ENCODE measurements around the gene SIPA1L3.
"Not testable (repeated sequence)": the region's sequence is repeated elsewhere in the genome, so short reads cannot be mapped to it uniquely, and the experiment has no call there.

Gene SIPA1L3

DNA sequence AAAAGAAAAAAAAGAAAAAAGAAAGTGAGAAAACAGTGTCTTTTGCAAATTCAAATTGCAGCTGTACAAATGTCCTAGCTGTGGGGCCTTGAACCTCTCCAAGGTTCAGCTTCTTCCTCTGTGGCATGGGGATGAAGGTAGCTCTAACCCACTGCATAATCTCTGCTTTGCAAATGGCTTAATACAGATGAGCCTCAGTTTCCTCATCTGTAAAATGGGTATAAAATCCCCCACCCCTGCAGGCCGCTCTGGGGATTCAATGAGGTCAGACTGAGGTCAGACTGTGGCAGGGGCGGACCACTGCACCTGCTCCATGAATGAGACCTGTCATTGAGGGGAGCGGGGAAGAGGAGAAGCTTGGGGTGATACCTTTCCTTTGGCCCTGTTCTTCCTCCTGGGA is 311.2 kb downstream of the SIPA1L3 start:
- Mint-ChIP-seq H3K27ac (no peak overlapping the region), H3K27me3 (ENCODE audit: low read depth) (peaks cover 29% of the 10 kb centered on the region), H3K9me3 (no peaks in the 10 kb centered on the region), H3K36me3 (ENCODE audit: low read depth) (peaks cover 3% of the 10 kb centered on the region), H3K4me1 (ENCODE audit: low read depth) (peaks cover 10% of the 10 kb centered on the region), H3K4me3 (no peak overlapping the region)
- no peak for DNase-seq (ENCODE audit: low spot score)

DNA sequence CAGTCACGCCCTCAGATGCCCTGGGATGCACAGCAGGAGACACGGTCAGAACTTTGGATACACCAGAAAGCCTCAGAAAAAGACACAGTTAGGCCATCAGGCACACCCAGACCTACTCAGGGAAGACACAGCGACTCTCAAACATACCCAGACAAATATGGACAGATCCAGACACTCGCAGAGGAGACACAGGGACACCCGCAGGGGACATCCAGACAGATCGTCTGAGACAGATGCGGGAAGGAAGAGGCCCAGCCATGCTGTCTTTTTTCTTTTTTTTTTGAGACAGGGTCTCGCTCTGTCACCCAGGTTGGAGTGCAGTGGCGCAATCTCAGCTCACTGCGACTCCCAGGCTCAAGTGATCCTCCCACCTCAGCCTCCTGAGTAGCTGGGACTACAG is 312.2 kb downstream of the SIPA1L3 start:
- Mint-ChIP-seq H3K9me3 (no peaks in the 10 kb centered on the region), H3K27me3 (ENCODE audit: low read depth) (peaks cover 30% of the 10 kb centered on the region), H3K4me1 (ENCODE audit: low read depth) (peaks cover 7% of the 10 kb centered on the region), H3K36me3 (ENCODE audit: low read depth) (no peaks in the 10 kb centered on the region), H3K27ac (no peak overlapping the region), H3K4me3 (no peak overlapping the region)
- DNase-seq (ENCODE audit: low spot score) = no peak

DNA sequence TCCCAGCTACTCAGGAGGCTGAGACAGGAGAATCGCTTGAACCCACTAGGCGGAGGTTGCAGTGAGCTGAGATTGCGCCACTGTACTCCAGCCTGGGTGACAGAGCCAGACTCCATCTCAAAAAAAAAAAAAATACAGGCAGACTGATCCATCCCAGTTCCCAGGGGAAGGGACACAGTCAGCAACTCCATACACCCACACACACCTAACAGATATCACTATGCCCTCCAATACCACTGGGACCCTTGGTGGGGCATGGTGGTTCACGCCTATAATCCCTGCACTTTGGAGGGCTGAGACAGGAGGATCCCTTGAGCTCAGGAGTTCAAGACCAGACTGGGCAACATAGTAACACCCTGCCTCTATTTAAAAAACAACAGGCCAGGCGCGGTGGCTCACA is 314.4 kb downstream of the SIPA1L3 start:
- Mint-ChIP-seq H3K27me3 (ENCODE audit: low read depth) (peaks cover 33% of the 10 kb centered on the region), H3K9me3 (no peaks in the 10 kb centered on the region), H3K27ac (no peak overlapping the region)

DNA sequence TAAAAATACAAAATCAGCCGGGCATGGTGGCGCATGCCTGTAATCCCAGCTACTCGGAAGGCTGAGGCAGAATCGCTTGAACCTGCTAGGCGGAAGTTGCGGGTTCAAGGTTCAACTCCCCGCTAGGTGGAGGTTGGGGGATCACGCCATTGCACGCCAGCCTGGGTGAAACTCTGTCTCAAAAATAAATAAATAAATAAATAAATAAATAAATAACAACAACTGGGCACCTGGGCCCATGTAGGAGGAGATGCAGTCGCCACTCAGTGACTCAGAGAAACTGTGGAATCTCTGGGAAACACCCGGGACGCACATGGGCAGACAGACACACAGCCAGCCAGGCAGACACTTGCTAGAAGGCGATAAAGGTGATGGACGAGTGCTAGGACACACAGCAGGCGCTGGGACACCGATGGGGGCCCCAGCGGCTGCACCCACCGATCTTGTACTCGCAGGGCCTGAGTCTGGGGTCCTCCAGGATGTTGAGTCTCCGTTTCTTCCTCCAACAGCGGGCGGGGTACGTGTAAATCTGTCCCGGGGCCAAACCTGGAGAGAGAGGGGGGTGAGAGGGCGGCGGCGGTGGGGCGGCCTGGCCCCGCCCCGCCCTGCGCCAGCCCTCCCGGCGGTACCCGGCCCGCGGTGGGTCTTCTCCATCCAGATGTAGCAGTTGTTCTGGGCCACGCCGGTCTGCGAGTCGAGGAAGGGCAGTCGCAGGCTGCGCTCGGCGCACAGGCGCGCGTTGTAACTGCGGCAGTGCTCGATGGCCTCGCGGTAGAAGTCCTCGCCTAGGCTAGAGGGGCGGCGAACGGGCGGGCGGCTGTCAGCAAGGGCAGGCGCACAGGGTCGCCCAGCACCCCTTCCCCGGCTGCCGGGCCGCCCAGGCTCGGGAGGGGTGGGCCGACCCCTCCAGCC is 315.2 kb downstream of the SIPA1L3 start:
- Mint-ChIP-seq H3K9me3 (no peaks in the 10 kb centered on the region), H3K27ac (no peak overlapping the region), H3K27me3 (ENCODE audit: low read depth) (peaks cover 40% of the 10 kb centered on the region), H3K4me1 (ENCODE audit: low read depth) (peaks cover 9% of the 10 kb centered on the region), H3K36me3 (ENCODE audit: low read depth) (no peaks in the 10 kb centered on the region), H3K4me3 (no peak overlapping the region)
- no peak for DNase-seq (ENCODE audit: low spot score)

More for the DNA sequence above, 314.4 kb downstream of the SIPA1L3 start:
- no peaks in the 10 kb centered on the region for H3K36me3 Mint-ChIP-seq (ENCODE audit: low read depth)
- DNase-seq (ENCODE audit: low spot score) = no peak
- H3K4me1 Mint-ChIP-seq (ENCODE audit: low read depth) = peaks cover 9% of the 10 kb centered on the region
- no peak overlapping the region for H3K4me3 Mint-ChIP-seq

DNA sequence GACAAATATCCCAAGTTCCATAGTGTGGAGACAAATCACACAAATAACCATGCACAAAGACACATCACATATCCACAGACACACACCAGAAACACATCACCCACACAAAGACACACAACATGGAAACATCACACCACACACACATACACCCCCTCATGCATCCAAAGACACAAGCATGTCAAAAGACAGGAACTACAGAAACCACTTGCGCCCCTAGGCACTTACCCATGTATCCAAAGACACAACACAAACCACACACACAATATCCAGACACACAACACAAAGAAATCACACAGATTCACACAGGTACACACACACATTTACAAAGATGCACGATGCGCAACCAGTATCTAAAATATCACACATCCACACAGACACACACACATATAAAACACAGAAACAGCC is 316.1 kb downstream of the SIPA1L3 start:
- Mint-ChIP-seq H3K27ac (no peak overlapping the region), H3K27me3 (ENCODE audit: low read depth) (peaks cover 49% of the 10 kb centered on the region), H3K9me3 (no peaks in the 10 kb centered on the region), H3K36me3 (ENCODE audit: low read depth) (no peaks in the 10 kb centered on the region), H3K4me1 (ENCODE audit: low read depth) (peaks cover 11% of the 10 kb centered on the region), H3K4me3 (peak overlapping the region; percentile 31)
- no peak for DNase-seq (ENCODE audit: low spot score)

DNA sequence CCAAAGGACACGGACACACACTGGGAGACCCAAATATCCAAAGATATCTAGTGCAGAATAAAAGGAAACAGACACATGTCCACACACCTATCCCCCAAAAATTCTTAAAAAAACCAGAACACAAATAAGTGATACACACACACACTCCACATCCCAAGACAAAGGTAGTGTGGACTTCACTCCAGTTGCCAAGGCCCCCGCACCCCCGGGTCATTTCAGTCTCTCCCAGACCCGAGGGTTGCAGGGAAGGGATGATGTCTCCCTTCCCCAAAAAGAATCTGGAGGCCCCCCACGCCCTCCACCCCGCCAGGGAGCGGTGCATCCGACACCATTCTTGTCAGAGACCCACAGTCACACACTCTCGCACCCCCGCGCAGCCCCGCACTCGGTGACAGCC is 316.6 kb downstream of the SIPA1L3 start:
- H3K4me3 Mint-ChIP-seq = peak overlapping the region; percentile 31
- peaks cover 11% of the 10 kb centered on the region for H3K4me1 Mint-ChIP-seq (ENCODE audit: low read depth)
- peaks cover 51% of the 10 kb centered on the region for H3K27me3 Mint-ChIP-seq (ENCODE audit: low read depth)
- H3K36me3 Mint-ChIP-seq (ENCODE audit: low read depth) = no peaks in the 10 kb centered on the region
- H3K27ac Mint-ChIP-seq = no peak overlapping the region
- DNase-seq (ENCODE audit: low spot score) = no peak
- H3K9me3 Mint-ChIP-seq = no peaks in the 10 kb centered on the region

DNA sequence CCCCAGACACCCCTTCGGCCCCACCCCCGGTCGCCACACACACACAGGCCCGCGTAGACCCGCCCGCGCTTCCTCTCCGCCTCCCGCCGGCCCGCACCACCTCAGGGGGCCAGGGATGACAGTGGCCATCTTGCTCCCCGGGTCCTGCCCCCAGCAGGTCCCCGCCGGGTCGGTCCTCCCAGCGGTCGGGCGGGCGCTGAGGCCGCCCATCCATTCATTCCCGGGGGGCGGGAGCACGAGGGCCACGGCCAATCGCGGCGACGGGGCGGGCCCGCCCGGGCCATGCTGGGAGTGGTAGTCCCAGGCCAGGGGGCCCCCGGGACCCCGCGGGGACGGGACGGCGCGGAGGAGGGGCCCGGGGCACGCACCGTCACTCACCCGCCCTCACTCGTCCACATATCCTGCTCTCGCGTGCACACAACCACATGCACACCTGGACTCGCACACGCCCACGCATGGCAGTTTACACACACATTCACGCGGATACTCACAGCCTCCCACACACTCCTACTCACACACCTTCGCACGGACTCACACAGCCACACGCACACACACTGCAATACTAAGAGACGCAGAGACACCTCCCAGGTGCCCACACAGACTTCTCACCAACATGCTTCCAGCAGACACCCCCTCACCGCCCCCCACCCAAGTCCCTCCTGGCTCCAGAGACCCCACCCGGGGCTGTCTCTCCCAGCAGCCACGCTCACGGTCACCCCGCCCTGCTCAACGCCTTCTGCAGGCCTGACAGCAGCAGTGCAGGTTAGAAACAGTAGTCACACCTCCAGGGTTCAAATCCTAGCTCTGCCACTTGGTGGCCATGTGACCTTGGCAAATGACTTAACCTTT is 317.2 kb downstream of the SIPA1L3 start, which contains the start of gene DPF1:
TSS of gene DPF1 (minus strand) at position 209 of the 849 bp plus-strand sequence. CDS start at position 129, 80 bp downstream.
- peaks cover 11% of the 10 kb centered on the region for H3K4me1 Mint-ChIP-seq (ENCODE audit: low read depth)
- H3K4me3 Mint-ChIP-seq = peak within 1 kb of the TSS; percentile 86
- DNase-seq (ENCODE audit: low spot score) = peak; percentile 67
- peak within 1 kb of the TSS; percentile 41 for H3K27ac Mint-ChIP-seq
- H3K36me3 Mint-ChIP-seq (ENCODE audit: low read depth) = no peaks in the 10 kb centered on the region
- H3K9me3 Mint-ChIP-seq = no peaks in the 10 kb centered on the region
- peaks cover 55% of the 10 kb centered on the region for H3K27me3 Mint-ChIP-seq (ENCODE audit: low read depth)

DNA sequence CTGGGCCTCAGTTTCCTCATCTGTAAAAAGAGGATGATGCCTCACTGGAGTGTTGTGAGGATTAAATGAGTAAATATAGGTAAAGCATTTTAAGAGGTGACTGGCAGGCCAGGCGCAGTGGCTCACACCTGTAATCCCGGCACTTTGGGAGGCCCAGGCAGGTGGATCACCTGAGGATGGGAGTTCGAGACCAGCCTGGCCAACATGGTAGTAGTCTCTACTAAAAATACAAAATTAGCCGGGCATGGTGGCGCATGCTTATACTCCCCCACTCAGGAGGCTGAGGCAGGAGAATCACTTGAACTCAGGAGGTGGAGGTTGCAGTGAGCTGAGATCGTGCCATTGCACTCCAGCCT is 317.8 kb downstream of the SIPA1L3 start:
- not testable (repeated sequence) for H3K36me3 Mint-ChIP-seq (ENCODE audit: low read depth); DNase-seq (ENCODE audit: low spot score); H3K4me3 Mint-ChIP-seq; H3K9me3 Mint-ChIP-seq; H3K27ac Mint-ChIP-seq
- H3K4me1 Mint-ChIP-seq (ENCODE audit: low read depth) = peaks cover 12% of the 10 kb centered on the region
- peaks cover 57% of the 10 kb centered on the region for H3K27me3 Mint-ChIP-seq (ENCODE audit: low read depth)

DNA sequence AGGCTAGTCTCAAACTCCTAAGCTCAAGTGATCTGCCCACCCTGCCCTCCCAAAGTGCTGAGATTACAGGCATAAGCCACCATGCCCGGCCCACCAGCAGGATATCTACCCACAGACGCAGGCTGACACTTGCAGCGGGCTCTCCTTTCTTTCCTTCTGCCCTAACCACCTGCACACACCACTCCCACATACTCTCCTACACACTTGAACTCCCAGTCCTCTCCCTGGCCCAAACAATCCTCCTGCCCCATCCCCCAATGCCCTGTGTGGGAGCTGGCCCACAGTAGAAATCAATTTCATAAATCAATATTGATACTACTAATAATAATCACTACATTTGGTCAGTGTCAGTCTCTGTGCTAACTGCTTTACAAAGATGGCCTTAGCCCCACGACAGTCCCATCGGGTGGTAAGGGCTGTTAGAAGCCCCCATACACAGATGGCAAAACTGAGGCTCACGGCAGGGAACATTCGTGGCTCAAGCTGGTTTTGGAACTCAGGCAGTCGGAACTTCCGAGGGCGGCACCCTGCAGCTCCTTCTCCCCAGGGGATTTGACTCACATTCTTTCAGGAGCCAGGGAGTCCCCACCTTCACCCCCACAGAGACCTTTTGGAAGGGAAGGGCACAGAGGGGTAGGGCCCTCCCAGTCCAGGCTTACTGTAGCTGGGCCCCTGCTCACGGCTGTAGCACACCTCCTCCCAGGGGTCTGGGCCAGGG is 320.4 kb downstream of the SIPA1L3 start:
- H3K27me3 Mint-ChIP-seq (ENCODE audit: low read depth) = peaks cover 60% of the 10 kb centered on the region
- no peaks in the 10 kb centered on the region for H3K9me3 Mint-ChIP-seq
- no peaks in the 10 kb centered on the region for H3K36me3 Mint-ChIP-seq (ENCODE audit: low read depth)
- H3K4me3 Mint-ChIP-seq = peak overlapping the region; percentile 41
- no peak for DNase-seq (ENCODE audit: low spot score)
- H3K4me1 Mint-ChIP-seq (ENCODE audit: low read depth) = peaks cover 14% of the 10 kb centered on the region
- no peak overlapping the region for H3K27ac Mint-ChIP-seq

DNA sequence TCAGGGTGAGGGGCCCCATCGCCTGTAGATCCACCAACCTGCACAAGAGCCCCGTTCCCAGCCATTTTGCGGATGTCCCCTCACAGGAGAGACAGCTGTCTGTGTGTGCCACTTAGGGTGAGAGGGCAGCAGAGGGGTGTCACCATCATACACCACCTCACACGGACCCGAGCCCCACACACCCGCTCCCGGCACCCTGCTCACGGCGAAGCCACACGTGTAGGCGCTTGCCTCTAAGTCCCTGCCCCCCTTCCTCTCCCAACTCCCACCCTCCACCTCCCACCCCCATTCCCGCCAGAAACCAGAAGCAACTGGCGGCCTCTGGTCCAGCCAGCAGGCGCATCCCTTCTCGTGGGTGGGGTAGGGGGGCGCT is 321.0 kb downstream of the SIPA1L3 start:
- Mint-ChIP-seq H3K36me3 (ENCODE audit: low read depth) (no peaks in the 10 kb centered on the region), H3K4me1 (ENCODE audit: low read depth) (peaks cover 14% of the 10 kb centered on the region), H3K9me3 (no peaks in the 10 kb centered on the region), H3K27me3 (ENCODE audit: low read depth) (peaks cover 57% of the 10 kb centered on the region), H3K4me3 (peak overlapping the region; percentile 41), H3K27ac (no peak overlapping the region)
- no peak for DNase-seq (ENCODE audit: low spot score)

DNA sequence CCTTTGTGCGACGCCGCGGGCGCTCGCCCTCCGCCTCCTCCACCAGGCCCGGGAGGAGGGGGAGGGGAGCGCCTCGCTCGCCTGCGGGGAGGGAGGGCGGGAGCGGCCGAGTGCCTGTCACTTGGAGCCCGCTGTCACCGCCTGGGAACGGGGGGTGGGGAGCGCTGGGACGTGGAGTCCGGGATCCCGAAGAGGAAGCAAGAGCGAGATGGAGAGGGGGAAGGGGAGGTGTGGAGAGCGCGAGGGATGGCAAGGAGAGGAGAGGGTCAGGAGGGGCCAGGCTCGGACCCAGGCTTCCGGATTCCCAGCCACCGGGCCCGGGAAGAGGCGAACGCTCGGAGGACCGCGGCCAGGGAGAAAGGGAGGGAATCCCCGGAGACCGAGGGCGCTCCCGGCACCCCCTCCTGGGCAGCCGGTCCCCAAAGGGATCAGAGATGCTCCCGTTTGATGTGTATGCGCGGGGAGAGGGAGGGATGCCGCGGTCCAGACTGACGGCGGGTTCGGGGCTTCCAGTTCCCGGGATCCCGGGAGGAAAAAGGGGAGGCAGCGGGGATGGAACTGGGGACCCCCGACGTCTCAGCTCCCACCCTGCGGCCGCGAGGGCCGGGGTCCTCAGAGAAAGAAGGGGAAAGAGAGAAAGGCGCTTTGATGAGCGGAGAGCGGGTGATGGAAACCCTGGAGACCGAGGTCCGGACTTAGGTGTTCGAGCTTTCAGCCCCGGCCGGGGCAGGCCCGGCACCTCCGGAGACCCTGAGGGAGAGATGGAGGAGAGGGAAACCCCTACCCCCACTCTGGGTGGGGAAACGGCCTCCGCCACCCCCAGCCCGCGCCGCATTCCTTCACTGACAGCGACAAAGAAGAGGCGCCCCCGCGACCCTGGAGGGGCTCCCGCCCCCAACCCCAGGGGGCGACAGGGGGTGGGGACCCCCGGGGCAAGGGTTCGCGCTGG is 321.8 kb downstream of the SIPA1L3 start:
- Mint-ChIP-seq H3K36me3 (ENCODE audit: low read depth) (no peaks in the 10 kb centered on the region), H3K27me3 (ENCODE audit: low read depth) (peaks cover 49% of the 10 kb centered on the region), H3K4me3 (peak overlapping the region; percentile 76), H3K4me1 (ENCODE audit: low read depth) (peaks cover 12% of the 10 kb centered on the region), H3K27ac (no peak overlapping the region), H3K9me3 (no peaks in the 10 kb centered on the region)
- no peak for DNase-seq (ENCODE audit: low spot score)

DNA sequence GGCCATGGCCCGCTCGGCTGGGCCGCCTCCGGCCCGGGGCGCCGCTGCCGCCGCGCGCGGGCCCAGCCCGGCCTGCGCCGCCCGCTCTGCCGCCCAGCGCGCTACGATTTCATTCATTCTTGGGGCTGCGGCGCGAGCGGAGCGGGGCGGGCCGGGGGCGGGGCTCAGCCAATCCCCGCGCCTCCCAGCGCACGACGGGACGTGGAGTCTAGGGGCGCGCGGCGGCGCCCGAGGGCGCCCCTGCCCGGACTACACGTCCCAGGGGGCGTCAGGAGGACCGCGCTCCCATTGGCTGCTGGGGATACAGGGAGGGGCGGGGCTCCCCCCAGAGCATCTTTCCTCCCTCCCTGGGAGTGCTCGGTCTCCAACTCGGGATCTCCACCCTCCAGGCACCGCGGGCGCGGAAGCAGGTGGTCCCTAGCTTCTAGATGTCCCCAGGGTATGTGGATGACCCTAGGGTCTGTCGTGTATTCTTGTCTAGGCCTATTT is 322.6 kb downstream of the SIPA1L3 start:
- peak; percentile 78 for DNase-seq (ENCODE audit: low spot score)
- no peaks in the 10 kb centered on the region for H3K9me3 Mint-ChIP-seq
- peaks cover 43% of the 10 kb centered on the region for H3K27me3 Mint-ChIP-seq (ENCODE audit: low read depth)
- no peaks in the 10 kb centered on the region for H3K36me3 Mint-ChIP-seq (ENCODE audit: low read depth)
- H3K27ac Mint-ChIP-seq = no peak overlapping the region
- peak overlapping the region; percentile 56 for H3K4me3 Mint-ChIP-seq
- peaks cover 15% of the 10 kb centered on the region for H3K4me1 Mint-ChIP-seq (ENCODE audit: low read depth)

Data from T-helper 2 cell treated with Interferon-gamma antibody and Interleukin-4, amounts not matched to agents 5 μg/mL and 100 μg/mL, for 36 hours (primary cell).